ENCODE data around the gene CNMD. TPM values are rescaled to one million over a fixed set of nuclear protein-coding genes. Genes with fewer than 3 reads are reported as not detected.

CNMD gene
- polyA plus RNA-seq, 1 of the 3 experiments (the other 2 are of a cell fraction) = not detected

DNA sequence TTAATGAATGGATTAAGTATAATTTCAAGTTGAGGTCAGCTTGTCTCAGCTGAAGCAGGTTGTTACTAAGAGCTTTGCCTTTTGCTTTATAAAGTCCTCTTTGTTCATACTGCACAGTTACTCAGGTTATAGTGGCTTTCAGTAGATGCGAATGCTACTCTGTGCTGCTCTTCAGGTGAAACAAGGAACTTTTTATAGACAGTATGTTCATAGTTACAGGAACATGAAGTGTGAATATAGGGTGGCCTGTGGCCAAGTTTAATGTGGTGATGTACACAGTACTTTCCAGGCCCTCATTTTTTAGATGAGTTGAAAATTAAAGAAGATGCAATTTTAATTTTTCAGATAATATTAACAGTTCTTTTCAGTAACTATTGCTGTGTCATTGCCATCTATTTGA is 66.2 kb downstream of the CNMD start:
- Histone ChIP-seq H2AFZ (ENCODE audit: low read depth) (no peak overlapping the region), H4K20me1 (ENCODE audit: insufficient read depth) (no peaks in the 10 kb centered on the region), H3K36me3 (replicated peaks in 1 of 2; ENCODE audit: control insufficient read depth in 1 of 2, insufficient read depth in 2 of 2, low read length in 1 of 2) (peaks cover 50 to 55% of the 10 kb centered on the region in 2 experiments), H3K4me3 (ENCODE audit: low read depth in 2 of 2, low read length in 1 of 2) (no peak overlapping the region), H3K79me2 (ENCODE audit: insufficient read depth) (peaks cover 15% of the 10 kb centered on the region; the same call in 1 of the 2 replicates), H3K9ac (no peak overlapping the region), H3K9me3 (no peaks in the 10 kb centered on the region), H3K4me2 (no peak overlapping the region), H3F3A (replicated peaks; ENCODE audit: insufficient read depth) (no peaks in the 10 kb centered on the region), H3K4me1 (ENCODE audit: control insufficient read depth in 1 of 2, insufficient read depth in 2 of 2, low read depth in 1 of 2, low read length in 1 of 2) (no peaks in the 10 kb centered on the region; a peak in 1 of 4 replicates), H3K27ac (ENCODE audit: low read depth in 2 of 2, low read length in 1 of 2) (no peak overlapping the region), H3K9me2 (no peaks in the 10 kb centered on the region), H3K27me3 (ENCODE audit: insufficient read depth) (no peaks in the 10 kb centered on the region)
- no peak for TF ChIP-seq GATA2 (CRISPR knock-in tag; IDR thresholded peaks at IDR 0.05)
- no peak for TF ChIP-seq GABPA (IDR thresholded peaks at IDR 0.05; ENCODE audit: low read depth)
- TF ChIP-seq, protein P1, sequence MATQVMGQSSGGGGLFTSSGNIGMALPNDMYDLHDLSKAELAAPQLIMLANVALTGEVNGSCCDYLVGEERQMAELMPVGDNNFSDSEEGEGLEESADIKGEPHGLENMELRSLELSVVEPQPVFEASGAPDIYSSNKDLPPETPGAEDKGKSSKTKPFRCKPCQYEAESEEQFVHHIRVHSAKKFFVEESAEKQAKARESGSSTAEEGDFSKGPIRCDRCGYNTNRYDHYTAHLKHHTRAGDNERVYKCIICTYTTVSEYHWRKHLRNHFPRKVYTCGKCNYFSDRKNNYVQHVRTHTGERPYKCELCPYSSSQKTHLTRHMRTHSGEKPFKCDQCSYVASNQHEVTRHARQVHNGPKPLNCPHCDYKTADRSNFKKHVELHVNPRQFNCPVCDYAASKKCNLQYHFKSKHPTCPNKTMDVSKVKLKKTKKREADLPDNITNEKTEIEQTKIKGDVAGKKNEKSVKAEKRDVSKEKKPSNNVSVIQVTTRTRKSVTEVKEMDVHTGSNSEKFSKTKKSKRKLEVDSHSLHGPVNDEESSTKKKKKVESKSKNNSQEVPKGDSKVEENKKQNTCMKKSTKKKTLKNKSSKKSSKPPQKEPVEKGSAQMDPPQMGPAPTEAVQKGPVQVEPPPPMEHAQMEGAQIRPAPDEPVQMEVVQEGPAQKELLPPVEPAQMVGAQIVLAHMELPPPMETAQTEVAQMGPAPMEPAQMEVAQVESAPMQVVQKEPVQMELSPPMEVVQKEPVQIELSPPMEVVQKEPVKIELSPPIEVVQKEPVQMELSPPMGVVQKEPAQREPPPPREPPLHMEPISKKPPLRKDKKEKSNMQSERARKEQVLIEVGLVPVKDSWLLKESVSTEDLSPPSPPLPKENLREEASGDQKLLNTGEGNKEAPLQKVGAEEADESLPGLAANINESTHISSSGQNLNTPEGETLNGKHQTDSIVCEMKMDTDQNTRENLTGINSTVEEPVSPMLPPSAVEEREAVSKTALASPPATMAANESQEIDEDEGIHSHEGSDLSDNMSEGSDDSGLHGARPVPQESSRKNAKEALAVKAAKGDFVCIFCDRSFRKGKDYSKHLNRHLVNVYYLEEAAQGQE (IDR thresholded peaks at IDR 0.05; ENCODE audit: low read depth, low read length) = no peak
- TF ChIP-seq CHD2 (IDR thresholded peaks at IDR 0.05; ENCODE audit: low read length, partially characterized antibody) = no peak
- ChIA-PET POLR2A (no interaction called here), CTCF (interaction anchor here (1.1 to 3.1 kb wide), 2 partner anchors 136 to 173 kb away, joined by 3 to 24 read pairs; no protein-coding TSS in a partner anchor)
- DNase-seq = no peak
- WGBS (ENCODE audit: low lambda C conversion rate) = 100% methylated on average over 1 of the region's 1 CpG

DNA sequence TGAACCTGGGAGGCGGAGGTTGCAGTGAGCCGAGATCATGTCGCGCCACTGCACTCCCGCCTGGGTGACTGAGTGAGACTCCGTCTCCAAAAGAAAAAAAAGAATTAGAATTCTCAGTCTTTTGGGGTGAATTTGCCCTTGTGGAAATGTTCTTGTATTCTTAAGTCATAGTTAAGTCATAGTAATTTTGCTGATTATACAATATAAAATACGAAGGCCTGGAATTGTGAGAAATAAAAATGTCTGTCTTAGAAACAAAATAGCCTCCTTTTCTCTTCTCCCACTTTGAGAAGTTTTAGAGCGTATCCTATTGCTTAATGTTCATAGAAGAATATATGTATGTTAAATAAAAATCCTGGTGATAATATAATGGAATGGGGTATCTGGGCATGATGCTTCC is 68.9 kb downstream of the CNMD start:
- no peaks in the 10 kb centered on the region for H3K4me1 ChIP-seq (ENCODE audit: control insufficient read depth in 1 of 2, insufficient read depth in 2 of 2, low read depth in 1 of 2, low read length in 1 of 2)
- TF ChIP-seq JUND (IDR thresholded peaks at IDR 0.05) (no peak), FOXJ3 (CRISPR knock-in tag; IDR thresholded peaks at IDR 0.05) (no peak), RXRA (IDR thresholded peaks at IDR 0.05; ENCODE audit: borderline replicate concordance, low read depth) (no peak), TEAD4 (IDR thresholded peaks at IDR 0.05; ENCODE audit: borderline replicate concordance, insufficient read depth) (no peak), GATA2 (CRISPR knock-in tag; IDR thresholded peaks at IDR 0.05) (no peak)
- TF ChIP-seq, protein P2, sequence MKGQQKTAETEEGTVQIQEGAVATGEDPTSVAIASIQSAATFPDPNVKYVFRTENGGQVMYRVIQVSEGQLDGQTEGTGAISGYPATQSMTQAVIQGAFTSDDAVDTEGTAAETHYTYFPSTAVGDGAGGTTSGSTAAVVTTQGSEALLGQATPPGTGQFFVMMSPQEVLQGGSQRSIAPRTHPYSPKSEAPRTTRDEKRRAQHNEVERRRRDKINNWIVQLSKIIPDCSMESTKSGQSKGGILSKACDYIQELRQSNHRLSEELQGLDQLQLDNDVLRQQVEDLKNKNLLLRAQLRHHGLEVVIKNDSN (IDR thresholded peaks at IDR 0.05; ENCODE audit: borderline replicate concordance, low read depth) = no peak
- TF ChIP-seq, protein P3, sequence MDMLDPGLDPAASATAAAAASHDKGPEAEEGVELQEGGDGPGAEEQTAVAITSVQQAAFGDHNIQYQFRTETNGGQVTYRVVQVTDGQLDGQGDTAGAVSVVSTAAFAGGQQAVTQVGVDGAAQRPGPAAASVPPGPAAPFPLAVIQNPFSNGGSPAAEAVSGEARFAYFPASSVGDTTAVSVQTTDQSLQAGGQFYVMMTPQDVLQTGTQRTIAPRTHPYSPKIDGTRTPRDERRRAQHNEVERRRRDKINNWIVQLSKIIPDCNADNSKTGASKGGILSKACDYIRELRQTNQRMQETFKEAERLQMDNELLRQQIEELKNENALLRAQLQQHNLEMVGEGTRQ (IDR thresholded peaks at IDR 0.05; ENCODE audit: borderline replicate concordance, low read depth, low read length) = no peak
- peaks cover 49 to 64% of the 10 kb centered on the region in 2 experiments for H3K36me3 ChIP-seq (replicated peaks in 1 of 2; ENCODE audit: control insufficient read depth in 1 of 2, insufficient read depth in 2 of 2, low read length in 1 of 2)
- DNase-seq = no peak
- POLR2A ChIA-PET = no interaction called here
- no peak overlapping the region for H3K4me3 ChIP-seq (ENCODE audit: low read depth in 2 of 2, low read length in 1 of 2)
- WGBS (ENCODE audit: low lambda C conversion rate) = 98% methylated on average over 8 of the region's 8 CpGs
- no peaks in the 10 kb centered on the region for H4K20me1 ChIP-seq (ENCODE audit: insufficient read depth)
- CTCF ChIA-PET = interaction anchor here (0.7 to 3.1 kb wide), 6 partner anchors 19 to 297 kb away, joined by 3 to 24 read pairs (median 4); no protein-coding TSS in a partner anchor
- H3K4me2 ChIP-seq = no peak overlapping the region
- no peaks in the 10 kb centered on the region for H3K9me2 ChIP-seq
- no peaks in the 10 kb centered on the region for H3K27me3 ChIP-seq (ENCODE audit: insufficient read depth)
- H2AFZ ChIP-seq (ENCODE audit: low read depth) = no peak overlapping the region
- no peak overlapping the region for H3K9ac ChIP-seq
- no peak overlapping the region for H3K27ac ChIP-seq (ENCODE audit: low read depth in 2 of 2, low read length in 1 of 2)
- H3K9me3 ChIP-seq = no peaks in the 10 kb centered on the region
- peaks cover 15% of the 10 kb centered on the region; the same call in 1 of the 2 replicates for H3K79me2 ChIP-seq (ENCODE audit: insufficient read depth)
- H3F3A ChIP-seq (replicated peaks; ENCODE audit: insufficient read depth) = peaks cover 7% of the 10 kb centered on the region
